DND-41 (cell line): ENCODE results near the gene MEIS1.

Experiments
- CTCF ChIP-seq: IDR thresholded peaks from 2 replicates; pipeline ENCODE4 v1.5.1; 2012; ENCODE audit warnings: borderline replicate concordance, low read length, moderate library complexity, mild to moderate bottlenecking; ENCODE audit not compliant: poor library complexity, severe bottlenecking; ENCODE audit errors: extremely low read depth
- EZH2 ChIP-seq: IDR thresholded peaks from 3 replicates; pipeline ENCODE4 v1.6.1; 2012; ENCODE audit warnings: borderline replicate concordance, low read depth, mild to moderate bottlenecking, moderate library complexity, low read length, inconsistent platforms; ENCODE audit not compliant: severe bottlenecking

GRCh38 chr2:66575625-66576310 lies 140.8 kb downstream of the MEIS1 start:
- no peak for TF ChIP-seq CTCF
- TF ChIP-seq EZH2: no peak
